Measurements from ENCODE around the gene NTM.

- TF ChIP-seq POLR2A (IDR thresholded peaks at IDR 0.05; ENCODE audit: low read depth, low read length) (no peak), TAF1 (IDR thresholded peaks at IDR 0.05; ENCODE audit: low read depth, low read length) (no peak), POLR2AphosphoS5 (IDR thresholded peaks at IDR 0.05; ENCODE audit: low read depth, low read length) (no peak), SPI1 (IDR thresholded peaks at IDR 0.05; ENCODE audit: low read depth, low read length) (no peak), PAX5 (IDR thresholded peaks at IDR 0.05; ENCODE audit: insufficient read depth, low read length, severe bottlenecking) (no peak), POU2F2 (IDR thresholded peaks at IDR 0.05; ENCODE audit: low read depth, low read length) (no peak)
Measured at GRCh38 chr11:132088551-132088950, 718.1 kb downstream of the NTM start.

All from GM12891 (cell line).